Measurements from ENCODE around the gene GALNT7. TPM values are rescaled to one million over a fixed set of nuclear protein-coding genes. Genes with fewer than 3 reads are reported as not detected.
"Not testable (repeated sequence)": the region's sequence is repeated elsewhere in the genome, so short reads cannot be mapped to it uniquely, and the experiment has no call there.

The GALNT7 gene
- total RNA-seq, 1 donor from 2014 or later: 13.5 TPM

- FAIRE-seq: no peak
- DNase-seq (ENCODE audit: low spot score in 2 of 2): no peak
These were observed 24.0 kb downstream of the GALNT7 start for GRCh38 chr4:173192375-173193162.

GRCh38 chr4:173194157-173194556 is 25.5 kb downstream of the GALNT7 start:
- no peak for FAIRE-seq
- DNase-seq (ENCODE audit: low spot score in 2 of 2): no peak

- FAIRE-seq: no peak
These were observed 26.5 kb downstream of the GALNT7 start for GRCh38 chr4:173195109-173195508.

GRCh38 chr4:173199553-173199952 is 30.9 kb downstream of the GALNT7 start:
- DNase-seq (ENCODE audit: low spot score in 2 of 2) (no peak), FAIRE-seq (no peak)

More at GRCh38 chr4:173195109-173195508, 26.5 kb downstream of the GALNT7 start:
- no peak for DNase-seq (ENCODE audit: low spot score in 2 of 2)

- no peak for FAIRE-seq
- no peak for DNase-seq (ENCODE audit: low spot score in 2 of 2)
These were observed 31.7 kb downstream of the GALNT7 start for GRCh38 chr4:173200103-173200884.

- FAIRE-seq (no peak), DNase-seq (ENCODE audit: low spot score in 2 of 2) (no peak)
These were observed 33.8 kb downstream of the GALNT7 start for GRCh38 chr4:173202395-173202794.

GRCh38 chr4:173205656-173206055 is 37.0 kb downstream of the GALNT7 start:
- FAIRE-seq (no peak), DNase-seq (ENCODE audit: low spot score in 2 of 2) (no peak)

GRCh38 chr4:173208420-173208819 is 39.8 kb downstream of the GALNT7 start:
- FAIRE-seq (no peak), DNase-seq (ENCODE audit: low spot score in 2 of 2) (no peak)

GRCh38 chr4:173211222-173211621 is 42.6 kb downstream of the GALNT7 start:
- FAIRE-seq (no peak), DNase-seq (ENCODE audit: low spot score in 2 of 2) (no peak)

GRCh38 chr4:173211838-173212237 is 43.2 kb downstream of the GALNT7 start:
- FAIRE-seq (no peak), DNase-seq (ENCODE audit: low spot score in 2 of 2) (no peak)

GRCh38 chr4:173212379-173212778 is 43.8 kb downstream of the GALNT7 start:
- no peak for FAIRE-seq

GRCh38 chr4:173213296-173213695 is 44.7 kb downstream of the GALNT7 start:
- DNase-seq (ENCODE audit: low spot score in 2 of 2) (no peak), FAIRE-seq (no peak)

More at GRCh38 chr4:173212379-173212778, 43.8 kb downstream of the GALNT7 start:
- DNase-seq (ENCODE audit: low spot score in 2 of 2): no peak

GRCh38 chr4:173214231-173214630 is 45.6 kb downstream of the GALNT7 start:
- DNase-seq (ENCODE audit: low spot score in 2 of 2) (no peak), FAIRE-seq (no peak)

GRCh38 chr4:173214661-173215060 is 46.0 kb downstream of the GALNT7 start:
- FAIRE-seq (no peak), DNase-seq (ENCODE audit: low spot score in 2 of 2) (no peak)

GRCh38 chr4:173217075-173217474 is 48.5 kb downstream of the GALNT7 start:
- DNase-seq (ENCODE audit: low spot score in 2 of 2): no peak
- no peak for FAIRE-seq

- DNase-seq (ENCODE audit: low spot score in 2 of 2) (no peak), FAIRE-seq (no peak)
These were observed 49.1 kb downstream of the GALNT7 start for GRCh38 chr4:173217727-173218126.

GRCh38 chr4:173218411-173219125 is 50.0 kb downstream of the GALNT7 start:
- DNase-seq (ENCODE audit: low spot score in 2 of 2): no peak
- FAIRE-seq: no peak

GRCh38 chr4:173219126-173219437 is 50.5 kb downstream of the GALNT7 start:
- not testable (repeated sequence) for FAIRE-seq; DNase-seq (ENCODE audit: low spot score in 2 of 2)

GRCh38 chr4:173223743-173224142 is 55.1 kb downstream of the GALNT7 start:
- FAIRE-seq: no peak

GRCh38 chr4:173226401-173226888 is 57.8 kb downstream of the GALNT7 start:
- no peak for DNase-seq (ENCODE audit: low spot score in 2 of 2)
- FAIRE-seq: no peak

More at GRCh38 chr4:173223743-173224142, 55.1 kb downstream of the GALNT7 start:
- DNase-seq (ENCODE audit: low spot score in 2 of 2): no peak

- no peak for FAIRE-seq
These were observed 59.1 kb downstream of the GALNT7 start for GRCh38 chr4:173227756-173228155.

More at GRCh38 chr4:173227756-173228155, 59.1 kb downstream of the GALNT7 start:
- no peak for DNase-seq (ENCODE audit: low spot score in 2 of 2)

All from frontal cortex (tissue), 4 donors.